ENCODE measurements around the gene ACADL. TPM values are rescaled to one million over a fixed set of nuclear protein-coding genes. Genes with fewer than 3 reads are reported as not detected.

Gene ACADL
- total RNA-seq, 1 donor from 2014 or later = not detected

Other genes starting within 250 kb of the ACADL start
- 61.4 and 64.1 TPM in 2 replicates for gene RPE, start 222.8 kb downstream of the ACADL start, total RNA-seq
- gene KANSL1L, start 54.0 kb downstream of the ACADL start, total RNA-seq = 4.6 and 5.0 TPM in 2 replicates
- not detected in 2 replicates for gene MYL1, start 89.7 kb upstream of the ACADL start, total RNA-seq

Data from activated CD4-positive, alpha-beta T cell treated with anti-CD3 and anti-CD28 coated beads, Interleukin-2, amount 10 ng/mL, durations not matched to agents 24 days and 14 days (primary cell).